Activated T-helper 2 cell treated with anti-CD3 and anti-CD28 coated beads, Interferon-gamma antibody, Interleukin-2, Interleukin-4, amounts not matched to agents 10 μg/mL and 5 μg/mL and 100 μg/mL, durations not matched to agents 14 hours and 24 hours and 36 hours (primary cell): ENCODE measurements around the gene TTC29. TPM values are rescaled to one million over a fixed set of nuclear protein-coding genes. Genes with fewer than 3 reads are reported as not detected.

Experiments used
- DNase-seq: peaks from one replicate; pipeline ENCODE4 v3.0.0; 2021; ENCODE audit warnings: low spot score
- H3K27ac Mint-ChIP-seq: one replicate; pipeline ENCODE4 v1.8.0; 2021; ENCODE audit warnings: mixed read lengths
- H3K27me3 Mint-ChIP-seq: one replicate; pipeline ENCODE4 v1.8.0; 2021; ENCODE audit warnings: low read depth, mixed read lengths
- H3K36me3 Mint-ChIP-seq: one replicate; pipeline ENCODE4 v1.8.0; 2021; ENCODE audit warnings: low read depth, mixed read lengths
- H3K4me1 Mint-ChIP-seq: one replicate; pipeline ENCODE4 v1.8.0; 2021; ENCODE audit warnings: low read depth, mixed read lengths
- H3K4me3 Mint-ChIP-seq: one replicate; pipeline ENCODE4 v1.8.0; 2021; ENCODE audit warnings: low read depth, mild to moderate bottlenecking, moderate library complexity, mixed read lengths
- H3K9me3 Mint-ChIP-seq: one replicate; pipeline ENCODE4 v1.8.0; 2021; ENCODE audit warnings: mixed read lengths
- intact Hi-C: fragments of 100-400 bp; cut with micrococcal nuclease; formaldehyde crosslinking; loops from one replicate; pipeline ENCODE4 v1.15.1; 2023
- total RNA-seq: library from RNA; stranded (reverse); gene quantifications from 2 replicates; pipeline ENCODE4 v1.2.3, GENCODE V29; 2022

Gene TTC29
- not detected in 2 replicates for total RNA-seq

GRCh38 chr4:146945556-146946374, at the start of gene TTC29:
Gene TTC29, minus strand, starts transcription at chr4:146945864. Its CDS starts 5,969 bp downstream, at chr4:146939895.
- peaks cover 20% of the 10 kb centered on the region for H3K4me1 Mint-ChIP-seq
- H3K36me3 Mint-ChIP-seq, result no peaks in the 10 kb centered on the region
- peaks cover 41% of the 10 kb centered on the region for H3K27me3 Mint-ChIP-seq
- peak within 1 kb of the TSS; percentile 66 for H3K4me3 Mint-ChIP-seq
- no peak within 1 kb of the TSS for H3K27ac Mint-ChIP-seq
- no peaks in the 10 kb centered on the region for H3K9me3 Mint-ChIP-seq
- intact Hi-C loops, result no loop called here
- peak; percentile 81 for DNase-seq

GRCh38 chr4:146981651-146982050, 36.0 kb upstream of the TTC29 start:
- H3K27ac Mint-ChIP-seq, result no peak overlapping the region
- no peaks in the 10 kb centered on the region for H3K36me3 Mint-ChIP-seq
- DNase-seq, result no peak
- no peaks in the 10 kb centered on the region for H3K27me3 Mint-ChIP-seq
- H3K4me1 Mint-ChIP-seq, result no peaks in the 10 kb centered on the region
- no peak overlapping the region for H3K4me3 Mint-ChIP-seq
- no peaks in the 10 kb centered on the region for H3K9me3 Mint-ChIP-seq
- intact Hi-C loops, result no loop called here

GRCh38 chr4:146978641-146979040, 33.0 kb upstream of the TTC29 start:
- H3K4me1 Mint-ChIP-seq, result no peaks in the 10 kb centered on the region
- H3K27me3 Mint-ChIP-seq, result no peaks in the 10 kb centered on the region
- no peak overlapping the region for H3K27ac Mint-ChIP-seq
- H3K9me3 Mint-ChIP-seq, result no peaks in the 10 kb centered on the region
- intact Hi-C loops, result no loop called here
- DNase-seq, result no peak
- no peak overlapping the region for H3K4me3 Mint-ChIP-seq
- H3K36me3 Mint-ChIP-seq, result no peaks in the 10 kb centered on the region

GRCh38 chr4:146976145-146976544, 30.5 kb upstream of the TTC29 start:
- intact Hi-C loops, result no loop called here
- H3K9me3 Mint-ChIP-seq, result no peaks in the 10 kb centered on the region
- DNase-seq, result no peak
- no peak overlapping the region for H3K27ac Mint-ChIP-seq
- H3K4me3 Mint-ChIP-seq, result no peak overlapping the region
- no peaks in the 10 kb centered on the region for H3K36me3 Mint-ChIP-seq
- H3K4me1 Mint-ChIP-seq, result no peaks in the 10 kb centered on the region
- no peaks in the 10 kb centered on the region for H3K27me3 Mint-ChIP-seq

- H3K4me3 Mint-ChIP-seq, result no peak overlapping the region
- intact Hi-C loops, result no loop called here
These were observed 29.9 kb upstream of the TTC29 start for GRCh38 chr4:146975527-146975926.

GRCh38 chr4:146975036-146975435, 29.4 kb upstream of the TTC29 start:
- H3K27me3 Mint-ChIP-seq, result no peaks in the 10 kb centered on the region
- intact Hi-C loops, result no loop called here
- H3K4me1 Mint-ChIP-seq, result no peaks in the 10 kb centered on the region
- no peak overlapping the region for H3K4me3 Mint-ChIP-seq
- no peak overlapping the region for H3K27ac Mint-ChIP-seq
- DNase-seq, result no peak
- no peaks in the 10 kb centered on the region for H3K9me3 Mint-ChIP-seq
- H3K36me3 Mint-ChIP-seq, result no peaks in the 10 kb centered on the region

More at GRCh38 chr4:146975527-146975926, 29.9 kb upstream of the TTC29 start:
- Mint-ChIP-seq H3K27me3 (no peaks in the 10 kb centered on the region), H3K9me3 (no peaks in the 10 kb centered on the region), H3K4me1 (no peaks in the 10 kb centered on the region), H3K27ac (no peak overlapping the region), H3K36me3 (no peaks in the 10 kb centered on the region)
- no peak for DNase-seq

GRCh38 chr4:146972036-146972435, 26.4 kb upstream of the TTC29 start:
- H3K27ac Mint-ChIP-seq, result no peak overlapping the region

GRCh38 chr4:146969126-146969525, 23.5 kb upstream of the TTC29 start:
- no peak overlapping the region for H3K4me3 Mint-ChIP-seq
- no peaks in the 10 kb centered on the region for H3K4me1 Mint-ChIP-seq
- DNase-seq, result no peak
- H3K27me3 Mint-ChIP-seq, result peaks cover 3% of the 10 kb centered on the region
- H3K9me3 Mint-ChIP-seq, result no peaks in the 10 kb centered on the region
- intact Hi-C loops, result no loop called here
- H3K36me3 Mint-ChIP-seq, result no peaks in the 10 kb centered on the region
- H3K27ac Mint-ChIP-seq, result no peak overlapping the region

More at GRCh38 chr4:146972036-146972435, 26.4 kb upstream of the TTC29 start:
- Mint-ChIP-seq H3K4me3 (no peak overlapping the region), H3K27me3 (peaks cover 3% of the 10 kb centered on the region), H3K4me1 (no peaks in the 10 kb centered on the region), H3K36me3 (no peaks in the 10 kb centered on the region), H3K9me3 (no peaks in the 10 kb centered on the region)
- DNase-seq, result no peak
- intact Hi-C loops, result no loop called here

- H3K9me3 Mint-ChIP-seq, result no peaks in the 10 kb centered on the region
These were observed 15.0 kb upstream of the TTC29 start for GRCh38 chr4:146960634-146961033.

GRCh38 chr4:146959692-146960091, 14.0 kb upstream of the TTC29 start:
- no peaks in the 10 kb centered on the region for H3K4me1 Mint-ChIP-seq
- no peak overlapping the region for H3K4me3 Mint-ChIP-seq
- no peaks in the 10 kb centered on the region for H3K27me3 Mint-ChIP-seq
- no peaks in the 10 kb centered on the region for H3K9me3 Mint-ChIP-seq
- H3K36me3 Mint-ChIP-seq, result no peaks in the 10 kb centered on the region
- DNase-seq, result no peak
- no peak overlapping the region for H3K27ac Mint-ChIP-seq
- intact Hi-C loops, result no loop called here

More at GRCh38 chr4:146960634-146961033, 15.0 kb upstream of the TTC29 start:
- no peak for DNase-seq
- H3K27ac Mint-ChIP-seq, result no peak overlapping the region
- no peaks in the 10 kb centered on the region for H3K36me3 Mint-ChIP-seq
- H3K4me3 Mint-ChIP-seq, result no peak overlapping the region
- no peaks in the 10 kb centered on the region for H3K27me3 Mint-ChIP-seq
- H3K4me1 Mint-ChIP-seq, result no peaks in the 10 kb centered on the region
- intact Hi-C loops, result no loop called here

- no peaks in the 10 kb centered on the region for H3K9me3 Mint-ChIP-seq
- intact Hi-C loops, result no loop called here
- H3K4me1 Mint-ChIP-seq, result no peaks in the 10 kb centered on the region
- H3K27ac Mint-ChIP-seq, result no peak overlapping the region
- no peak overlapping the region for H3K4me3 Mint-ChIP-seq
- H3K36me3 Mint-ChIP-seq, result no peaks in the 10 kb centered on the region
- H3K27me3 Mint-ChIP-seq, result peaks cover 2% of the 10 kb centered on the region
- DNase-seq, result no peak
These were observed 11.6 kb upstream of the TTC29 start for GRCh38 chr4:146957237-146957636.

- H3K36me3 Mint-ChIP-seq, result no peaks in the 10 kb centered on the region
- no peak overlapping the region for H3K27ac Mint-ChIP-seq
- intact Hi-C loops, result no loop called here
- no peak for DNase-seq
- H3K4me3 Mint-ChIP-seq, result no peak overlapping the region
- H3K27me3 Mint-ChIP-seq, result peaks cover 14% of the 10 kb centered on the region
- no peaks in the 10 kb centered on the region for H3K9me3 Mint-ChIP-seq
- no peaks in the 10 kb centered on the region for H3K4me1 Mint-ChIP-seq
These were observed 7.2 kb upstream of the TTC29 start for GRCh38 chr4:146952896-146953295.

- DNase-seq, result no peak
- intact Hi-C loops, result no loop called here
- peaks cover 37% of the 10 kb centered on the region for H3K27me3 Mint-ChIP-seq
- H3K36me3 Mint-ChIP-seq, result no peaks in the 10 kb centered on the region
- H3K4me1 Mint-ChIP-seq, result peaks cover 20% of the 10 kb centered on the region
- H3K4me3 Mint-ChIP-seq, result no peak overlapping the region
- H3K9me3 Mint-ChIP-seq, result no peaks in the 10 kb centered on the region
- H3K27ac Mint-ChIP-seq, result no peak overlapping the region
These were observed 3.9 kb upstream of the TTC29 start for GRCh38 chr4:146949559-146949958.
